ENCODE data around the gene SCN5A.

Gene SCN5A

GRCh38 chr3:38649500-38650247 is at the start of gene SCN5A:
Gene SCN5A (minus strand): TSS chr3:38649687. CDS start chr3:38633307, 16,380 bp downstream.
- TF ChIP-seq, protein P1, sequence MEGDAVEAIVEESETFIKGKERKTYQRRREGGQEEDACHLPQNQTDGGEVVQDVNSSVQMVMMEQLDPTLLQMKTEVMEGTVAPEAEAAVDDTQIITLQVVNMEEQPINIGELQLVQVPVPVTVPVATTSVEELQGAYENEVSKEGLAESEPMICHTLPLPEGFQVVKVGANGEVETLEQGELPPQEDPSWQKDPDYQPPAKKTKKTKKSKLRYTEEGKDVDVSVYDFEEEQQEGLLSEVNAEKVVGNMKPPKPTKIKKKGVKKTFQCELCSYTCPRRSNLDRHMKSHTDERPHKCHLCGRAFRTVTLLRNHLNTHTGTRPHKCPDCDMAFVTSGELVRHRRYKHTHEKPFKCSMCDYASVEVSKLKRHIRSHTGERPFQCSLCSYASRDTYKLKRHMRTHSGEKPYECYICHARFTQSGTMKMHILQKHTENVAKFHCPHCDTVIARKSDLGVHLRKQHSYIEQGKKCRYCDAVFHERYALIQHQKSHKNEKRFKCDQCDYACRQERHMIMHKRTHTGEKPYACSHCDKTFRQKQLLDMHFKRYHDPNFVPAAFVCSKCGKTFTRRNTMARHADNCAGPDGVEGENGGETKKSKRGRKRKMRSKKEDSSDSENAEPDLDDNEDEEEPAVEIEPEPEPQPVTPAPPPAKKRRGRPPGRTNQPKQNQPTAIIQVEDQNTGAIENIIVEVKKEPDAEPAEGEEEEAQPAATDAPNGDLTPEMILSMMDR (conservative IDR thresholded peaks at IDR 0.05) = no peak
- peak within 1 kb of the TSS; percentile 47; the same call in 1 of the 2 replicates for H3K27ac ChIP-seq

DNA sequence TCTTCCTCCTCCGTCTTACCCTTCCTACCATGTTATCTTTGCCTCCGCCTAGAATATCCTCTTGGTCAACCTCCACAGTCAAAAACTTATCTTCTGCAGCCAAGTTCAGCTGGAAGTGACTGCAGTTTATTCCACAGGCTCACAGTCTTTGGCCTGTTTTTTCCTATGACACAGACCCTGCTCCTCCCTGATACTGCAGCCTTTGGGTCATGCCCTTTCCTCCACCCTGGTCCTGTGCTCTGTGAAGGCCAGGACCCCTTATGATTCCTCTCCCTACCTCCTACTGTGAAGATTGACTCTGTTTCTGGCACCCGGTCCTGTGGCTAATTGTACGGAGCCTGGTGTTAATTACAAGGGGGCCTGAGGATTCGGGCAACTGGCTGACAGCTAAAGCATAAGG is 49.3 kb upstream of the SCN5A start:
- no peak overlapping the region for H3K27ac ChIP-seq
- TF ChIP-seq, protein P1 (conservative IDR thresholded peaks at IDR 0.05) = no peak

DNA sequence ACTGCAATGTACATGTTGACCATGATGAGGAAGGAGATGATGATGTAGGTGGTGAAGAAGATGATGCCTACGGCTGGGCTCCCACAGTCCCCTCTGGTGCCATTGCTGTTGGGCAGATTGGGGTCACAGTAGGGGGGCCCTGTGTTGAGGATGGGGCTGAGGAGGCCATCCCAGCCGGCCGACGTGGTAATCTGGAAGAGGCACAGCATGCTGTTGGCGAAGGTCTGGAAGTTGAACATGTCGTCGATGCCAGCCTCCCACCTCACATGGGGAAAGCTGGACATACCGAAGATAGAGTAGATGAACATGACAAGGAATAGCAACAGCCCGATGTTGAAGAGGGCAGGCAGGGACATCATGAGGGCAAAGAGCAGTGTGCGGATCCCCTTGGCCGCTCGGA is 48.6 kb upstream of the SCN5A start:
- TF ChIP-seq, protein P1 (conservative IDR thresholded peaks at IDR 0.05) = no peak
- no peak overlapping the region for H3K27ac ChIP-seq

- TF ChIP-seq, protein P1 (conservative IDR thresholded peaks at IDR 0.05) = no peak
- H3K27ac ChIP-seq = no peak overlapping the region
Measured at GRCh38 chr3:38696034-38696433, 46.5 kb upstream of the SCN5A start.

DNA sequence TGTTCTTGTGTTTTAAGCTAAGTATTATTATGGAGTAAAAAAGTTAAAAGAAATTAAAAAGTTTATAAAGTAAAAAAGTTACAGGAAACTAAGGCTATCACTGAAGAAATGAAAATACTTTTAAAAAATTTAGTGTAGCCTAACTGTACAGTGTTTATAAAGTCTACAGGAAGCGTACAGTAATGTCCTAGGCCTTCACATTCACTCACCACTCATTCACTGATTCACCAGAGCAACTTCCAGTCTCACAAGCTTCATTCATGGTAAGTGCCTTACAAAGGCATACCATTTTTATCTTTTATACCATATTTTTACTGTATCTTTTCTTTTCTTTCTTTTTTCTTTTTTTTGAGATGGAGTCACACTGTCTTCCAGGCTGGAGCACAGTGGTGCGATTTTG is 40.7 kb upstream of the SCN5A start:
- no peak overlapping the region for H3K27ac ChIP-seq
- TF ChIP-seq, protein P1 (conservative IDR thresholded peaks at IDR 0.05) = no peak

GRCh38 chr3:38689774-38690173 is 40.3 kb upstream of the SCN5A start:
- no peak overlapping the region for H3K27ac ChIP-seq
- TF ChIP-seq, protein P1 (conservative IDR thresholded peaks at IDR 0.05) = no peak

DNA sequence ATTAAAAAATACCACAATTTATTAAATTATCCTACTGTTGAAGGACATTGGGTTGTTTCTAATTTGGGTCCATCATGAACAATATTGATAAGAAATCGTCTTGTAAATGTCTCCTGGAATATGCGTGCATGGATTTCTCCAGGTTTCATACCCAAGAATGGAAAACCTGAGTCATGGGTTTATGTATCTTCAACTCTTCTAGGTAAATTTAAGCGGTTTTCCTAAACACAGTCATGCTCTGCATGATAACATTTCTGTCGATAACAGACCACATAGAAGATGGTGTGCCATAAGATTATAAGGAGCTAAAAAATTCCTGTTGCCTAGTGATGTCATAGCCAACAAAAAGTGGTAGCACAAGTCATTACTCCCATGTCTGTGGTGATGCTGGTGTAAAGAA is 39.9 kb upstream of the SCN5A start:
- TF ChIP-seq, protein P1 (conservative IDR thresholded peaks at IDR 0.05) = no peak
- no peak overlapping the region for H3K27ac ChIP-seq

Data from VCaP (cell line).